SK-N-SH (cell line): Measurements from ENCODE around the gene PRKAB2. TPM values are rescaled to one million over a fixed set of nuclear protein-coding genes. Genes with fewer than 3 reads are reported as not detected.

ENCODE experiments used
- CTCF ChIA-PET: fragments of 300-600, 350-600 bp; formaldehyde crosslinking; extraction: SDS; loops from one replicate; lab custom pipeline; 2021; lab: Yijun Ruan, JAX
- POLR2A ChIA-PET: fragments of 350-600 bp; sonication (Branson Sonifier 250); formaldehyde crosslinking; extraction: SDS; loops from one replicate; lab custom pipeline; 2020; ENCODE audit warnings: antibody characterized with exemption, inconsistent platforms; lab: Yijun Ruan, JAX
- DNase-seq: peaks from one replicate; pipeline ENCODE4 v3.0.0; 2012
- H2AFZ ChIP-seq: fragments of 200-600 bp; sonication (generic); 2 replicates; pipeline ENCODE4 v1.8.1; 2016; ENCODE audit warnings: antibody characterized with exemption, mild to moderate bottlenecking, low read depth
- H3F3A ChIP-seq: fragments of 200-600 bp; sonication (generic); replicated peaks from 2 replicates; pipeline ENCODE3; 2016; ENCODE audit warnings: antibody characterized with exemption, mild to moderate bottlenecking; ENCODE audit not compliant: insufficient read depth
- H3K27ac ChIP-seq, 2 experiments: fragments of 200-500 bp in 1 of 2; fragments of 200-600 bp in 1 of 2; sonication (Bioruptor generic) in 1 of 2; sonication (generic), shearing (Covaris generic) in 1 of 2; 2 replicates each; pipeline versions ENCODE4 v1.5.1 to v1.6.1; 2014 to 2016; ENCODE audit warnings: low read depth in 2 of 2, inconsistent platforms in 1 of 2, low read length in 1 of 2, mild to moderate bottlenecking in 1 of 2, mixed read lengths in 1 of 2
- H3K27me3 ChIP-seq: fragments of 200-600 bp; sonication (generic), shearing (Covaris generic); 2 replicates; pipeline ENCODE4 v1.6.1; 2016; ENCODE audit warnings: mixed run types; ENCODE audit not compliant: insufficient read depth
- H3K36me3 ChIP-seq, 2 experiments: fragments of 200-500 bp in 1 of 2; fragments of 200-600 bp in 1 of 2; sonication (Bioruptor generic) in 1 of 2; sonication (generic) in 1 of 2; replicated peaks in 1 of 2; 2 replicates each; pipeline versions ENCODE3 to v1.5.1; 2014 to 2016; ENCODE audit warnings: low read length in 1 of 2, mild to moderate bottlenecking in 1 of 2; ENCODE audit not compliant: insufficient read depth in 2 of 2, control insufficient read depth in 1 of 2
- H3K4me1 ChIP-seq, 2 experiments: fragments of 200-500 bp in 1 of 2; fragments of 200-600 bp in 1 of 2; sonication (Bioruptor generic) in 1 of 2; sonication (generic), shearing (Covaris generic) in 1 of 2; 2 replicates each; pipeline versions ENCODE4 v1.5.1 to v1.6.1; 2014 to 2016; ENCODE audit warnings: low read depth in 1 of 2, low read length in 1 of 2, mixed run types in 1 of 2; ENCODE audit not compliant: insufficient read depth in 2 of 2, control insufficient read depth in 1 of 2
- H3K4me2 ChIP-seq: fragments of 200-600 bp; sonication (generic), shearing (Covaris generic); 2 replicates; pipeline ENCODE4 v1.6.1; 2017; ENCODE audit warnings: mixed run types
- H3K4me3 ChIP-seq, 2 experiments: fragments of 200-500 bp in 1 of 2; fragments of 200-600 bp in 1 of 2; sonication (Bioruptor generic) in 1 of 2; sonication (generic), shearing (Covaris generic) in 1 of 2; 2 replicates each; pipeline versions ENCODE4 v1.5.1 to v1.8.1; 2014 to 2016; ENCODE audit warnings: low read depth in 2 of 2, inconsistent platforms in 1 of 2, low read length in 1 of 2, mild to moderate bottlenecking in 1 of 2, mixed read lengths in 1 of 2, moderate library complexity in 1 of 2
- H3K79me2 ChIP-seq: fragments of 200-600 bp; sonication (generic); 2 replicates; pipeline ENCODE4 v1.8.1; 2017; ENCODE audit warnings: mild to moderate bottlenecking; ENCODE audit not compliant: insufficient read depth
- H3K9ac ChIP-seq: fragments of 200-600 bp; sonication (generic); 2 replicates; pipeline ENCODE4 v1.6.1; 2017; ENCODE audit warnings: mixed run types
- H3K9me2 ChIP-seq: fragments of 200-600 bp; sonication (generic); 2 replicates; pipeline ENCODE4 v1.6.1; 2017; ENCODE audit warnings: mixed run types
- H3K9me3 ChIP-seq: fragments of 200-600 bp; sonication (generic); 2 replicates; pipeline ENCODE4 v1.6.1; 2017; ENCODE audit warnings: mixed run types, mild to moderate bottlenecking, moderate library complexity
- H4K20me1 ChIP-seq: fragments of 200-600 bp; sonication (generic); 2 replicates; pipeline ENCODE4 v1.6.1; 2017; ENCODE audit warnings: mild to moderate bottlenecking, mixed run types; ENCODE audit not compliant: insufficient read depth
- ELF1 ChIP-seq: IDR thresholded peaks from 2 replicates; pipeline ENCODE4 v1.4.0; 2012
- EZH2phosphoT487 ChIP-seq: fragments of 200-600 bp; sonication (generic); IDR thresholded peaks from 2 replicates; pipeline ENCODE4 v1.6.1; 2017; ENCODE audit warnings: low read depth, mixed run types, mild to moderate bottlenecking, antibody characterized with exemption, moderate library complexity, borderline replicate concordance
- FOSL2 ChIP-seq: IDR thresholded peaks from 2 replicates; pipeline ENCODE4 v1.4.0; 2012; ENCODE audit warnings: low read depth, mild to moderate bottlenecking, moderate library complexity, borderline replicate concordance
- FOXJ3 ChIP-seq: sonication (generic); formaldehyde crosslinking; IDR thresholded peaks from 2 replicates; pipeline ENCODE4 v1.5.1; 2020; ENCODE audit warnings: mild to moderate bottlenecking, missing genetic modification reagents
- GATA2 ChIP-seq: sonication (generic); formaldehyde crosslinking; IDR thresholded peaks from 2 replicates; pipeline ENCODE4 v1.5.0; 2020; ENCODE audit warnings: mild to moderate bottlenecking, missing genetic modification reagents
- MXI1 ChIP-seq: IDR thresholded peaks from 2 replicates; pipeline ENCODE4 v1.6.1; 2012; ENCODE audit warnings: mild to moderate bottlenecking, low read depth, low read length, improper control_type of control experiment
- NFIC ChIP-seq: IDR thresholded peaks from 2 replicates; pipeline ENCODE4 v1.4.0; 2012; ENCODE audit warnings: borderline replicate concordance
- RAD21 ChIP-seq: IDR thresholded peaks from 2 replicates; pipeline ENCODE4 v1.6.1; 2012; ENCODE audit warnings: mild to moderate bottlenecking, low read length
- RXRA ChIP-seq: IDR thresholded peaks from 2 replicates; pipeline ENCODE4 v1.4.0; 2012; ENCODE audit warnings: low read depth, mild to moderate bottlenecking, borderline replicate concordance
- TAF1 ChIP-seq: IDR thresholded peaks from 2 replicates; pipeline ENCODE4 v1.6.1; 2012; ENCODE audit warnings: low read depth, mild to moderate bottlenecking, low read length, moderate library complexity, borderline replicate concordance
- TCF12 ChIP-seq: IDR thresholded peaks from 2 replicates; pipeline ENCODE4 v1.4.0; 2012
- TEAD4 ChIP-seq: IDR thresholded peaks from 2 replicates; pipeline ENCODE4 v1.4.0; 2012; ENCODE audit warnings: mild to moderate bottlenecking, borderline replicate concordance; ENCODE audit not compliant: insufficient read depth
- USF2 ChIP-seq: fragments of 150-350 bp; IDR thresholded peaks from 2 replicates; pipeline ENCODE4 v1.6.1; 2017; ENCODE audit warnings: antibody characterized with exemption, low read length, low read depth, borderline replicate concordance
- YY1 ChIP-seq: IDR thresholded peaks from 2 replicates; pipeline ENCODE4 v1.4.0; 2012; ENCODE audit warnings: low read depth, mild to moderate bottlenecking
- ZBTB33 ChIP-seq: IDR thresholded peaks from 2 replicates; pipeline ENCODE4 v1.4.0; 2012; ENCODE audit warnings: low read depth, borderline replicate concordance
- WGBS: methylation state at CpG from one replicate; pipeline ENCODE4 v1.1.6; 2017; ENCODE audit warnings: low lambda C conversion rate; 5-methylcytosine and 5-hydroxymethylcytosine counted together
- polyA plus RNA-seq, 3 experiments: library from polyadenylated mRNA; depleted of rRNA; stranded (reverse); fragments of >200 nt; gene quantifications; 2 replicates each; pipeline ENCODE4 v1.2.3, GENCODE V29; 2012
- TF ChIP-seq, protein P1 (sequence below): fragments of 200-600 bp; sonication (generic); IDR thresholded peaks from 2 replicates; pipeline ENCODE4 v1.6.1; 2017; ENCODE audit warnings: antibody characterized with exemption, mild to moderate bottlenecking, moderate library complexity
- TF ChIP-seq, protein P2 (sequence below): IDR thresholded peaks from 2 replicates; pipeline ENCODE4 v1.4.0; 2012; ENCODE audit warnings: low read depth, borderline replicate concordance

Gene PRKAB2
- polyA plus RNA-seq, 1 of the 3 experiments (the other 2 are of a cell fraction) = 6.2 TPM

DNA sequence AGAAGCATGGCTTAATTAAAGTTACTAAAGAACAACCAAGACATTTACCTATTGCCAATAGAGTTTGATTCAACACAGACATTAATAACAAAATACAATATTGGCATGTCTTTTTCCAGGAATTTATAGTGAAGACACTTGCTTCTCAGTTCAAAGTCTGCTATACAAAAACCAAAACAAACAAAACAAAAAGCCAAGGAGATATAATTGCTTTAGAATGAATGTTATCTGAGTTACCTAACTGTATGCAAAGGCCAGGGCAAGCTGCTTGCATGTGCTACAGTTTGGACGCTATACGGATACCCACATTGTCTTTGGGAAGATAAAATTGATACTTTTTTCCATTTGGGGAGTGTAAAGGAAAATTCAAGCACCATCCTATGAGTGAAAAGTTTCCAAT, 39.3 kb upstream of the PRKAB2 start:
- 93% methylated on average over 2 of the region's 2 CpGs for WGBS
- no peaks in the 10 kb centered on the region for H3K9me2 ChIP-seq
- no peak for DNase-seq
- H3K4me2 ChIP-seq = no peak overlapping the region
- H3K9ac ChIP-seq = no peak overlapping the region
- POLR2A ChIA-PET = no interaction called here
- no peaks in the 10 kb centered on the region; a peak in 1 of 4 replicates for H3K4me1 ChIP-seq
- no peaks in the 10 kb centered on the region for H3F3A ChIP-seq
- H3K27ac ChIP-seq = no peak overlapping the region
- TF ChIP-seq TCF12 = no peak
- no peak for TF ChIP-seq NFIC
- TF ChIP-seq YY1 = no peak
- no peak for TF ChIP-seq FOXJ3
- no peak for TF ChIP-seq USF2
- TF ChIP-seq RXRA = no peak
- no peak for TF ChIP-seq FOSL2
- no peak for TF ChIP-seq GATA2 (CRISPR knock-in tag)
- TF ChIP-seq, protein P1, sequence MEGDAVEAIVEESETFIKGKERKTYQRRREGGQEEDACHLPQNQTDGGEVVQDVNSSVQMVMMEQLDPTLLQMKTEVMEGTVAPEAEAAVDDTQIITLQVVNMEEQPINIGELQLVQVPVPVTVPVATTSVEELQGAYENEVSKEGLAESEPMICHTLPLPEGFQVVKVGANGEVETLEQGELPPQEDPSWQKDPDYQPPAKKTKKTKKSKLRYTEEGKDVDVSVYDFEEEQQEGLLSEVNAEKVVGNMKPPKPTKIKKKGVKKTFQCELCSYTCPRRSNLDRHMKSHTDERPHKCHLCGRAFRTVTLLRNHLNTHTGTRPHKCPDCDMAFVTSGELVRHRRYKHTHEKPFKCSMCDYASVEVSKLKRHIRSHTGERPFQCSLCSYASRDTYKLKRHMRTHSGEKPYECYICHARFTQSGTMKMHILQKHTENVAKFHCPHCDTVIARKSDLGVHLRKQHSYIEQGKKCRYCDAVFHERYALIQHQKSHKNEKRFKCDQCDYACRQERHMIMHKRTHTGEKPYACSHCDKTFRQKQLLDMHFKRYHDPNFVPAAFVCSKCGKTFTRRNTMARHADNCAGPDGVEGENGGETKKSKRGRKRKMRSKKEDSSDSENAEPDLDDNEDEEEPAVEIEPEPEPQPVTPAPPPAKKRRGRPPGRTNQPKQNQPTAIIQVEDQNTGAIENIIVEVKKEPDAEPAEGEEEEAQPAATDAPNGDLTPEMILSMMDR = no peak
- no peak for TF ChIP-seq TEAD4
- H3K4me3 ChIP-seq = no peak overlapping the region
- H3K36me3 ChIP-seq = no peaks in the 10 kb centered on the region
- CTCF ChIA-PET = no interaction called here
- no peak overlapping the region for H2AFZ ChIP-seq
- no peaks in the 10 kb centered on the region for H3K9me3 ChIP-seq
- H4K20me1 ChIP-seq = no peaks in the 10 kb centered on the region
- H3K27me3 ChIP-seq = no peaks in the 10 kb centered on the region
- no peaks in the 10 kb centered on the region for H3K79me2 ChIP-seq

DNA sequence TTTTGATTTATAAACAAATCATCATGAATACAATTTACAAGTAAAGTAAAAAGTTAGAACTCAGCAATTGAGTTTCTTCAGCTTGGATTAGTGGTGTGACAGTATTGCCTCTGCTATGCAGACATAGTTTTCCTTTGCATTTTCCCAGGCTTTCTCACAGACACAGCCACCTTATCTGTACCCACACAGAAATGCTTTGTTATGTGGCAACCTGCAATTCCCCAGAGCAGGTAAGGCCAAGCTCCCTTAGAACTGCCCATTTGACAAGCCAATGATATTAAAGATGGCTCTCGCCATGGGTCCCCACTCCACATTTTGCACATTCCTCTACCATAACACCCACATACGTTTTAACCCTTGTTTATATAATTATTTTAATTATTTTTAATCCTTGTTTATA, 38.7 kb upstream of the PRKAB2 start:
- Histone ChIP-seq H3K27ac (no peak overlapping the region), H3K4me3 (no peak overlapping the region), H3K9ac (no peak overlapping the region), H2AFZ (no peak overlapping the region), H3K4me2 (no peak overlapping the region), H3K9me2 (no peaks in the 10 kb centered on the region), H3K4me1 (no peaks in the 10 kb centered on the region; a peak in 1 of 4 replicates), H3K36me3 (no peaks in the 10 kb centered on the region), H4K20me1 (no peaks in the 10 kb centered on the region), H3K9me3 (no peaks in the 10 kb centered on the region), H3K27me3 (no peaks in the 10 kb centered on the region), H3F3A (no peaks in the 10 kb centered on the region), H3K79me2 (no peaks in the 10 kb centered on the region)
- no peak for DNase-seq
- ChIA-PET CTCF (no interaction called here), POLR2A (no interaction called here)
- TF ChIP-seq EZH2phosphoT487 (no peak), MXI1 (no peak), RAD21 (no peak), TEAD4 (no peak), ELF1 (no peak), USF2 (no peak), ZBTB33 (no peak), TAF1 (no peak)
- TF ChIP-seq, protein P2, sequence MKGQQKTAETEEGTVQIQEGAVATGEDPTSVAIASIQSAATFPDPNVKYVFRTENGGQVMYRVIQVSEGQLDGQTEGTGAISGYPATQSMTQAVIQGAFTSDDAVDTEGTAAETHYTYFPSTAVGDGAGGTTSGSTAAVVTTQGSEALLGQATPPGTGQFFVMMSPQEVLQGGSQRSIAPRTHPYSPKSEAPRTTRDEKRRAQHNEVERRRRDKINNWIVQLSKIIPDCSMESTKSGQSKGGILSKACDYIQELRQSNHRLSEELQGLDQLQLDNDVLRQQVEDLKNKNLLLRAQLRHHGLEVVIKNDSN = no peak
- TF ChIP-seq, protein P1 = no peak
- WGBS = 55% methylated on average over 2 of the region's 2 CpGs
